ENCODE data around the gene PLAAT4.

GRCh38 chr11:63508009-63508408, 28.6 kb upstream of the PLAAT4 start:
- peak in 2 of 4 experiments; percentile 9 to 40 for TF ChIP-seq CTCF (IDR thresholded peaks at IDR 0.05)
- TF ChIP-seq EP300 (IDR thresholded peaks at IDR 0.05), result no peak
- no peak for TF ChIP-seq POLR2A (IDR thresholded peaks at IDR 0.05)
- TF ChIP-seq POLR2AphosphoS5 (IDR thresholded peaks at IDR 0.05), result no peak

Data from gastroesophageal sphincter (tissue), 3 donors.